Peyer's patch (tissue), 4 donors: ENCODE measurements around the gene TMEM132D.

Experiments used
- POLR2A ChIP-seq, 2 donors: fragments of 450-650 bp; IDR thresholded peaks; one replicate each; pipeline ENCODE4 v1.5.1; 2017; ENCODE audit warnings: antibody characterized with exemption in 2 of 2, mild to moderate bottlenecking in 2 of 2, moderate library complexity in 2 of 2
- TF ChIP-seq, protein P1 (sequence below), 6 experiments: fragments of 450-650 bp in 4 of 6; fragments of 200-600 bp in 2 of 6; sonication (generic) in 1 of 6; IDR thresholded peaks; one replicate each; pipeline ENCODE4 v1.5.1; 2017 to 2019; ENCODE audit warnings: antibody characterized with exemption in 6 of 6, mild to moderate bottlenecking in 3 of 6, moderate library complexity in 1 of 6

DNA sequence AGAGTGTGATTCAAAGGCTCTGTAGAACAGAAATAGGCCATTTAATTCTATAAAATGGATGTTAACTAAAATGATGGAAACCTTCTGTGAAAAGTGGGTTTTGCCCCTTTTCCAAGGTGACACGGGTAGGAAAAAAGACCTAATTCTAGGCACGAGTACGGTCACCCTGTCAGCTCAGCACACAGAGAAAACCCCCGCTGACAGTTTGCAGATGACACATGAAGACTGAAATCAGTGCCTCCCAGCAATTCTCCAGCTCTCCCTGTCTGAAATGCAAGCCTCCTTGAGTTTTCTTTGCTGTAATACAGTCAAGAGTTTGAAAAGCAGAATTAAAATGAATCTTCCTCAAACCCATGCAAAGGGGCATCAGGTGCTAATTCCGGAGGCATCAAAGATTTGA lies 230.0 kb downstream of the TMEM132D start:
- TF ChIP-seq, protein P1, sequence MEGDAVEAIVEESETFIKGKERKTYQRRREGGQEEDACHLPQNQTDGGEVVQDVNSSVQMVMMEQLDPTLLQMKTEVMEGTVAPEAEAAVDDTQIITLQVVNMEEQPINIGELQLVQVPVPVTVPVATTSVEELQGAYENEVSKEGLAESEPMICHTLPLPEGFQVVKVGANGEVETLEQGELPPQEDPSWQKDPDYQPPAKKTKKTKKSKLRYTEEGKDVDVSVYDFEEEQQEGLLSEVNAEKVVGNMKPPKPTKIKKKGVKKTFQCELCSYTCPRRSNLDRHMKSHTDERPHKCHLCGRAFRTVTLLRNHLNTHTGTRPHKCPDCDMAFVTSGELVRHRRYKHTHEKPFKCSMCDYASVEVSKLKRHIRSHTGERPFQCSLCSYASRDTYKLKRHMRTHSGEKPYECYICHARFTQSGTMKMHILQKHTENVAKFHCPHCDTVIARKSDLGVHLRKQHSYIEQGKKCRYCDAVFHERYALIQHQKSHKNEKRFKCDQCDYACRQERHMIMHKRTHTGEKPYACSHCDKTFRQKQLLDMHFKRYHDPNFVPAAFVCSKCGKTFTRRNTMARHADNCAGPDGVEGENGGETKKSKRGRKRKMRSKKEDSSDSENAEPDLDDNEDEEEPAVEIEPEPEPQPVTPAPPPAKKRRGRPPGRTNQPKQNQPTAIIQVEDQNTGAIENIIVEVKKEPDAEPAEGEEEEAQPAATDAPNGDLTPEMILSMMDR (IDR thresholded peaks at IDR 0.05) = no peak
- TF ChIP-seq POLR2A (IDR thresholded peaks at IDR 0.05) = no peak
